ENCODE data around the gene SSMEM1.
"Not testable (repeated sequence)": the region's sequence is repeated elsewhere in the genome, so short reads cannot be mapped to it uniquely, and the experiment has no call there.

Gene SSMEM1

GRCh38 chr7:130249626-130250025, 42.0 kb downstream of the SSMEM1 start:
- not testable (repeated sequence) for DNase-seq (ENCODE audit: low read depth in 2 of 2)

GRCh38 chr7:130254555-130254954, 46.9 kb downstream of the SSMEM1 start:
- DNase-seq (ENCODE audit: low read depth in 2 of 2) = no peak

- DNase-seq (ENCODE audit: low read depth in 2 of 2) = no peak
Measured at GRCh38 chr7:130256704-130257103, 49.0 kb downstream of the SSMEM1 start.

GRCh38 chr7:130258494-130259078, 50.9 kb downstream of the SSMEM1 start:
- no peak for DNase-seq (ENCODE audit: low read depth in 2 of 2)

- DNase-seq (ENCODE audit: low read depth in 2 of 2) = no peak
Measured at GRCh38 chr7:130262448-130262847, 54.8 kb downstream of the SSMEM1 start.

GRCh38 chr7:130263130-130263529, 55.5 kb downstream of the SSMEM1 start:
- no peak for DNase-seq (ENCODE audit: low read depth in 2 of 2)
